ENCODE measurements around the gene SRPRB. TPM values are rescaled to one million over a fixed set of nuclear protein-coding genes. Genes with fewer than 3 reads are reported as not detected.

The SRPRB gene
- total RNA-seq, 1 donor from 2014 or later, result 61.5 TPM

DNA sequence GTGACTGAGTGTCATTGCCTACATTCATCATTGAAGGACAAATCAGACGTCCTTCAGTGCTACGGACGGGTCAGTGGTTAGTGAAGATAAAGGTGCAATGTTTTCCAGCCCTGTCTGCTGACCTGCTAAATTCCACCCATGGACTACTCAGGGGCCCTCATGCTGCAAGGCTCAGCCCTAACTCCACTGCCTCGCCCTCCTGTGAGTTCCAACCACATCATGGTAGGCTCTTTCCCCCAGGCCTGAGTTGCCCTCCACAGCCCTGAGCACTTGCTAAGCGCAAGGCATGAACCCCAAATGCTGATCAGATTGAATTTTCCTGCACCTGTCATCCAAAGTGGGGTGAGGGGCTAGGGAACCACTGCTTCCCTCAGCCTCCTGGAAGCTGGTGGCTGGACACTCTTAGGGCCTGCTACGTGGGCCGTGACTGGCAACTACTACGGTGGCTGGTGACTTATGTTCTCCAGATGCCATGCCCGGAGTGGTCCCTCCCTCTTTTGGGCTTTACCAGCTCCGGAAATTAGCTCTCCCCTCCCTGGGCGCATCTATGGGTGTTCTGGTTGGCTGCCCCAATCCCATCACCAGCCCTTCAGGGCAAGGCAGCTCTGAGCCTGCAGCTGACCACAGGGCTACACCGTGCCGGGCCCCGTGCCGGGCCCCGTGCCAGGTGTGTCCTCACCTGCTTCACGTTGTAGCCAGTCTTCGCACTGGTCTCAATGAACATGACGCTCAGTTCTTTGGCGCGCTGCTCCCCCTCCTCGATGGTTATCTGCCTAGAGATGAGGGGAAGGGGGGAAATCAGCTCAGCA lies 32.1 kb downstream of the SRPRB start:
- TF ChIP-seq CTCF (conservative IDR thresholded peaks at IDR 0.05), result no peak
- no peak for DNase-seq (ENCODE audit: low read depth, low spot score)
- no peaks in the 10 kb centered on the region for H3K9me3 Mint-ChIP-seq
- H3K4me3 Mint-ChIP-seq, result no peak overlapping the region
- no peak overlapping the region for H3K27ac Mint-ChIP-seq (ENCODE audit: unreplicated experiment)
- no peaks in the 10 kb centered on the region for H3K36me3 Mint-ChIP-seq (ENCODE audit: low read depth)
- no peaks in the 10 kb centered on the region for H3K4me1 Mint-ChIP-seq
- H3K27me3 Mint-ChIP-seq (ENCODE audit: low read depth), result no peaks in the 10 kb centered on the region

DNA sequence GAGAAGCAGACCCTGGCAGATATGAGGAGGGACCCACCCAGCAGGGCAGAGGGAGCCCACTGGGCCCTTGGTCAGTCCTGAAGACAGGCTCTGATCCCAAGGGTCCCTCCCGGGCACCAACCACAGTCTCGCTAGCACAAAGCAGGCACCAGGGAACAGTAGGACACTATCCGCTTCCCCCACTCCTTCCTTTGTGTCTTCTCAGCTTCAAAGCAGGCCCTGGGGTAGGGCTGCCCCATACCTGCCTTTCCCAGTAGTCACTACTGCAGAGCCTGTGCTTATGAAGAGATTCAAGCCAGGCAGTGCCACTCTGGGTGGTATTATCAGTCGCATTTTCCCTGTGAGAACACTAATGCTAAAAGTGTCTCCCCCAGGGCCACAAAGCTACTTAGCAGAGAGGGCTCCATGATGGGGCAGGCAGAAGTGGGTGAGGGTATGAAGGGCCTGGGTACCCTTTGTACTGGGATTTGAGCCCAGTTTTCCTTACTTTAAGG lies 32.7 kb downstream of the SRPRB start:
- no peak overlapping the region for H3K27ac Mint-ChIP-seq (ENCODE audit: unreplicated experiment)
- no peaks in the 10 kb centered on the region for H3K4me1 Mint-ChIP-seq
- H3K27me3 Mint-ChIP-seq (ENCODE audit: low read depth), result no peaks in the 10 kb centered on the region
- H3K9me3 Mint-ChIP-seq, result no peaks in the 10 kb centered on the region
- no peaks in the 10 kb centered on the region for H3K36me3 Mint-ChIP-seq (ENCODE audit: low read depth)
- H3K4me3 Mint-ChIP-seq, result no peak overlapping the region
- DNase-seq (ENCODE audit: low read depth, low spot score), result no peak
- TF ChIP-seq CTCF (conservative IDR thresholded peaks at IDR 0.05), result no peak

GRCh38 chr3:133838916-133839800 lies 33.5 kb downstream of the SRPRB start:
- Mint-ChIP-seq H3K27me3 (ENCODE audit: low read depth) (no peaks in the 10 kb centered on the region), H3K27ac (ENCODE audit: unreplicated experiment) (no peak overlapping the region), H3K36me3 (ENCODE audit: low read depth) (no peaks in the 10 kb centered on the region), H3K4me1 (no peaks in the 10 kb centered on the region), H3K9me3 (no peaks in the 10 kb centered on the region), H3K4me3 (no peak overlapping the region)
- TF ChIP-seq CTCF (conservative IDR thresholded peaks at IDR 0.05), result no peak
- no peak for DNase-seq (ENCODE audit: low read depth, low spot score)

DNA sequence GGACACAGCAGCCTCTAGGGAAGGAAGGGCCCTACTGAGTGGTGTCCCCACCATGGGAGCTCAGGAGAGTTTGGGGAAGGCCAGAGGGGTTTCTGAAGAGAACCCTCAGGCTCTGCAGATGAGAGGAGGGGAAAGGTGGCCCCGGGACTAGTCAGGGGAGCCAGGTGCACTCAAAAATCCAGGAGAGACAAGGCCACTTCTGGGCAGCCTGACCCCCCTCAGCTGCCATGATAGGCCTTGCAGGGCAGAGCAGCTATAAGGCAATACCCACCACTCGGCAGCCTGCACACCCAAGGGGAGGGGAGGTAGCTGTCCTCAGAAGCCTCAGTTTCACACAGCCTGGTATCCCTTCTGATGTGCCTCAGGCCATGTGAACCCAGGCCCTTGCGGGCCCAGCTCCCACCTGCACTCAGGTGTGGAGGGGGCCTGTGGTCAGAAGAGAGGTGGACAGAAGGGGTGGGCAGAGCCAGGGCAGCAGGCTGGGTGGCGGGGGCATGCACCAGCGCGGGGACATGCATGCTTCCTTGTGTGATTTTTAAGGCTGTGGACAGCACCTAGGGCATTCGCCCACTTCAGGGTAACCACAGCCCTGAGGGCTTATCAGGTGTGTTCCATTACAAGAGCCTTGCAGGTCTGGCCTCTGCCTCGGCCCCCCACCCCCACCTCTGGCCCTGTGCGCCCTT lies 34.6 kb downstream of the SRPRB start:
- H3K4me3 Mint-ChIP-seq, result no peak overlapping the region

More for the DNA sequence above, 34.6 kb downstream of the SRPRB start:
- no peaks in the 10 kb centered on the region for H3K27me3 Mint-ChIP-seq (ENCODE audit: low read depth)
- no peak for TF ChIP-seq CTCF (conservative IDR thresholded peaks at IDR 0.05)
- no peaks in the 10 kb centered on the region for H3K9me3 Mint-ChIP-seq
- H3K4me1 Mint-ChIP-seq, result no peaks in the 10 kb centered on the region
- no peak overlapping the region for H3K27ac Mint-ChIP-seq (ENCODE audit: unreplicated experiment)
- no peaks in the 10 kb centered on the region for H3K36me3 Mint-ChIP-seq (ENCODE audit: low read depth)
- no peak for DNase-seq (ENCODE audit: low read depth, low spot score)

Measured in neural crest cell (in vitro differentiated cells).